HepG2 (cell line): ENCODE results near the gene ANXA2. TPM values are rescaled to one million over a fixed set of nuclear protein-coding genes. Genes with fewer than 3 reads are reported as not detected.

Experiments used
- ATAC-seq: fragments of 200-7000 bp; cut with Tn5 transposase; 3 replicates; pipeline ENCODE4 v1.9.1; 2020; ENCODE audit warnings: mild to moderate bottlenecking, moderate library complexity
- BruUV-seq: library from RNA; stranded (reverse); fragments of 400-500 nt; replicated peaks from 2 replicates; lab custom pipeline; 2021; lab: Mats Ljungman, UMichigan
- CTCF ChIA-PET: fragments of 300-600 bp; formaldehyde crosslinking; extraction: SDS; loops from one replicate; lab custom pipeline; 2021; ENCODE audit warnings: low total read pairs, inconsistent platforms, low intra/inter-chr PET ratio; lab: Yijun Ruan, JAX
- POLR2A ChIA-PET: fragments of 350-600 bp; sonication (Branson Sonifier 250); formaldehyde crosslinking; loops from one replicate; lab custom pipeline; 2020; ENCODE audit warnings: antibody characterized with exemption, inconsistent platforms; lab: Yijun Ruan, JAX
- DNase-seq: peaks from one replicate; pipeline ENCODE4 v3.0.0-alpha.2; 2015; ENCODE audit warnings: low spot score
- FAIRE-seq: peaks from 3 replicates; lab custom pipeline; 2011; peaks lifted over from hg19 to GRCh38; lab: Jason Lieb, UNC
- H2AFZ ChIP-seq: one replicate; pipeline ENCODE4 v1.6.1; 2011; ENCODE audit warnings: low read length, inconsistent platforms
- H3K27ac ChIP-seq: fragments of 300-600 bp; 3 replicates; pipeline ENCODE4 v1.8.0; 2011; ENCODE audit warnings: mixed run types, mild to moderate bottlenecking, mixed read lengths, low read length, inconsistent platforms; ENCODE audit not compliant: insufficient read depth; ENCODE audit errors: extremely low read length
- H3K27me3 ChIP-seq, 2 experiments: fragments of 200-600 bp in 1 of 2; 2 replicates in 1 of 2; 3 replicates in 1 of 2; pipeline versions ENCODE4 v1.6.0 to v1.8.0; 2011; ENCODE audit warnings: low read length in 2 of 2, mild to moderate bottlenecking in 2 of 2, moderate library complexity in 2 of 2, inconsistent platforms in 1 of 2; ENCODE audit not compliant: insufficient read depth in 2 of 2, control insufficient read depth in 1 of 2
- H3K36me3 ChIP-seq, 2 experiments: fragments of 200-600 bp in 1 of 2; replicated peaks in 1 of 2; 2 replicates in 1 of 2; 3 replicates in 1 of 2; pipeline versions ENCODE4 v1.5.1 to v1.8.0; 2011; ENCODE audit warnings: low read length in 2 of 2, inconsistent platforms in 1 of 2; ENCODE audit not compliant: insufficient read depth in 2 of 2, control insufficient read depth in 1 of 2
- H3K4me1 ChIP-seq: 2 replicates; pipeline ENCODE4 v1.5.1; 2012; ENCODE audit warnings: low read length, inconsistent platforms; ENCODE audit not compliant: insufficient read depth
- H3K4me2 ChIP-seq: 2 replicates; pipeline ENCODE4 v1.6.0; 2011; ENCODE audit warnings: low read depth, low read length, inconsistent platforms
- H3K4me3 ChIP-seq, 3 experiments: fragments of 200-600 bp in 1 of 3; sonication (generic), shearing (Covaris generic) in 1 of 3; replicated peaks in 1 of 3; 2 replicates each; pipeline ENCODE4 v1.5.1; 2011 to 2016; ENCODE audit warnings: low read length in 3 of 3, inconsistent platforms in 2 of 3, low read depth in 2 of 3, mild to moderate bottlenecking in 2 of 3, control low read depth in 1 of 3, mixed read lengths in 1 of 3; ENCODE audit not compliant: insufficient read depth in 1 of 3
- H3K79me2 ChIP-seq: one replicate; pipeline ENCODE4 v1.6.1; 2011; ENCODE audit warnings: low read length, inconsistent platforms; ENCODE audit not compliant: insufficient read depth
- H3K9ac ChIP-seq: 2 replicates; pipeline ENCODE4 v1.6.0; 2011; ENCODE audit warnings: mild to moderate bottlenecking, low read depth, low read length, inconsistent platforms; ENCODE audit not compliant: insufficient read depth
- H3K9me3 ChIP-seq: 2 replicates; pipeline ENCODE4 v1.5.1; 2012; ENCODE audit warnings: mild to moderate bottlenecking, low read length
- H4K20me1 ChIP-seq: 2 replicates; pipeline ENCODE4 v1.6.0; 2011; ENCODE audit warnings: inconsistent platforms, mild to moderate bottlenecking, low read length, moderate library complexity; ENCODE audit not compliant: insufficient read depth
- ADNP ChIP-seq: sonication (generic); formaldehyde crosslinking; IDR thresholded peaks from 2 replicates; pipeline ENCODE4 v1.4.0; 2020; ENCODE audit warnings: missing genetic modification reagents
- HNF1B ChIP-seq: sonication (generic); formaldehyde crosslinking; IDR thresholded peaks from 2 replicates; pipeline ENCODE4 v1.5.1; 2020; ENCODE audit warnings: mild to moderate bottlenecking, moderate library complexity, missing genetic modification reagents
- MAZ ChIP-seq, 2 experiments: sonication (generic) in 1 of 2; formaldehyde crosslinking in 1 of 2; IDR thresholded peaks; 2 replicates each; pipeline versions ENCODE4 v1.5.0 to v1.6.1; 2012 to 2020; ENCODE audit warnings: low read depth in 2 of 2, mild to moderate bottlenecking in 2 of 2, borderline replicate concordance in 1 of 2, improper control_type of control experiment in 1 of 2, low read length in 1 of 2, missing genetic modification reagents in 1 of 2, moderate library complexity in 1 of 2
- MTA3 ChIP-seq: sonication (generic); formaldehyde crosslinking; IDR thresholded peaks from 2 replicates; pipeline ENCODE4 v1.4.0; 2020; ENCODE audit warnings: missing genetic modification reagents
- PRDM10 ChIP-seq: sonication (generic); formaldehyde crosslinking; IDR thresholded peaks from 2 replicates; pipeline ENCODE4 v1.4.0; 2020; ENCODE audit warnings: low read depth, missing genetic modification reagents
- ZBTB25 ChIP-seq: IDR thresholded peaks from 2 replicates; pipeline ENCODE4 v1.6.1; 2018; ENCODE audit warnings: missing genetic modification reagents
- ZNF274 ChIP-seq: sonication (generic); formaldehyde crosslinking; IDR thresholded peaks from 2 replicates; pipeline ENCODE4 v1.5.1; 2020; ENCODE audit warnings: mild to moderate bottlenecking, missing genetic modification reagents
- WGBS: methylation state at CpG from one replicate; pipeline ENCODE4 v1.1.6; 2017; ENCODE audit warnings: low lambda C conversion rate; 5-methylcytosine and 5-hydroxymethylcytosine counted together
- in situ Hi-C: cut with HindIII; loops from 2 replicates; pipeline ENCODE4 v1.10.0; 2017; ENCODE audit warnings: low pct_unique_long_range_greater_than_20kb; ENCODE audit not compliant: extremely low pct_ligation_motif_present
- intact Hi-C: fragments of 100-400 bp; cut with micrococcal nuclease; formaldehyde crosslinking; loops from one replicate; pipeline ENCODE4 v1.10.0; 2022; ENCODE audit not compliant: unreplicated experiment
- polyA plus RNA-seq, 8 experiments: library from polyadenylated mRNA; depleted of rRNA in 3 of 8; stranded (reverse) in 7 of 8; unstranded in 1 of 8; fragments of >200 nt; fragmentation: Illumina TruSeq in 4 of 8; extraction: Trizol in 4 of 8; gene quantifications; 2 replicates each; pipeline versions ENCODE4 v1.2.1 to v1.2.3, GENCODE V29; 2011 to 2016; ENCODE audit warnings: low read depth in 4 of 8, missing spikeins in 1 of 8, mixed read lengths in 1 of 8; ENCODE audit not compliant: insufficient read depth in 1 of 8
- total RNA-seq, 5 experiments: library from RNA; depleted of rRNA; stranded (reverse); fragments of >200 nt; fragmentation: Illumina TruSeq; extraction: Trizol; gene quantifications; 2 replicates each; pipeline ENCODE4 v1.2.3, GENCODE V29; 2016; ENCODE audit warnings: low read depth in 1 of 5

The ANXA2 gene
- total and polyA plus RNA-seq, 2 of the 13 experiments (the other 11 are each of a cell fraction or from before 2014, with no cell fraction given) = 196 to 613 TPM

GRCh38 chr15:60316961-60317360, 80.8 kb downstream of the ANXA2 start (continued):
- TF ChIP-seq PRDM10 = no peak
- TF ChIP-seq, all 625 proteins: peak for 0

DNA sequence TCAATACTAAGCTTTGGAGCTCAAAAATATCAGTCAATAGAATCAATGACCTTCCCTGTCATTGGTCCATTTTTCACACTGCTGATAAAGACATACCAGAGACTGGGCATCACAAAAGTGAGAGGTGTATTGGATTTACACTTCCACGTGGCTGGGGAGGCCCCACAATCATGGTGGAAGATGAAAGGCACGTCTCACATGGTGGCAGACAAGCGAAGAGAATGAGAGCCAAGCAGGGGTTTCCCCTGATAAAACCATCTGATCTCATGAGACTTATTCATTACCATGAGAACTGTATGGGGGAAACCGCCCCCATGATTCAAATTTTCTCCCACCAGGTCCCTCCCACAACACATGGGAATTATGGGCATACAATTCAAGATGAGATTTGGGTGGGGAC, 81.9 kb downstream of the ANXA2 start:
- CTCF ChIA-PET = no interaction called here
- no peak overlapping the region for H2AFZ ChIP-seq
- H3K9ac ChIP-seq = no peak overlapping the region
- H4K20me1 ChIP-seq = no peaks in the 10 kb centered on the region
- TF ChIP-seq ADNP (CRISPR knock-in tag) = no peak
- TF ChIP-seq ZNF274 (CRISPR knock-in tag) = no peak
- no peak for TF ChIP-seq HNF1B (CRISPR knock-in tag)
- TF ChIP-seq MAZ (IDR thresholded peaks at IDR 0.05; ENCODE audit: borderline replicate concordance, low read depth, low read length) = no peak
- TF ChIP-seq MAZ (CRISPR knock-in tag; IDR thresholded peaks at IDR 0.05; ENCODE audit: low read depth) = no peak
- no peak for TF ChIP-seq ZBTB25 (CRISPR knock-in tag)
- TF ChIP-seq MTA3 = no peak
- H3K36me3 ChIP-seq = no peaks in the 10 kb centered on the region
- BruUV-seq = no TSS peak
- H3K4me3 ChIP-seq = no peak overlapping the region
- no peak for DNase-seq
- intact Hi-C loops = no loop called here
- H3K9me3 ChIP-seq = no peaks in the 10 kb centered on the region
- POLR2A ChIA-PET = no interaction called here
- no peak overlapping the region for H3K4me2 ChIP-seq
- H3K4me1 ChIP-seq = no peaks in the 10 kb centered on the region
- no peak overlapping the region for H3K27ac ChIP-seq
- peaks cover 0 to 25% of the 10 kb centered on the region in 2 experiments; a peak in 3 of 5 replicates for H3K27me3 ChIP-seq
- in situ Hi-C loops = loop anchor here (25.0 kb wide), 1 partner anchor 579 kb away; no protein-coding TSS in a partner anchor
- WGBS = 6% methylated on average over 4 of the region's 4 CpGs
- H3K79me2 ChIP-seq = no peaks in the 10 kb centered on the region
- no peak for ATAC-seq
- FAIRE-seq = no peak
